Mucosa of gallbladder (tissue), 1 donor: ENCODE data around the gene HCK. TPM values are rescaled to one million over a fixed set of nuclear protein-coding genes. Genes with fewer than 3 reads are reported as not detected.
"Not testable (repeated sequence)": the region's sequence is repeated elsewhere in the genome, so short reads cannot be mapped to it uniquely, and the experiment has no call there.

Experiments used
- DNase-seq: peaks from one replicate; pipeline ENCODE4 v3.0.0-alpha.2; 2020; ENCODE audit warnings: low spot score
- total RNA-seq: library from RNA; stranded (reverse); gene quantifications from one replicate; pipeline ENCODE4 v1.2.1, GENCODE V29; 2021
- donor health status: DM: no; HTN: no; CAD: no.

Gene HCK
- total RNA-seq, 1 donor from 2014 or later: 11.7 TPM

GRCh38 chr20:32091888-32092346 is 39.9 kb downstream of the HCK start:
- DNase-seq: peak; percentile 80

GRCh38 chr20:32098786-32099185 is 46.7 kb downstream of the HCK start:
- DNase-seq: no peak

GRCh38 chr20:32108814-32109391 is 56.9 kb downstream of the HCK start:
- no peak for DNase-seq

- DNase-seq: peak; percentile 94
Observed at GRCh38 chr20:32109392-32110172, 57.5 kb downstream of the HCK start, which contains the start of gene TM9SF4. Gene TM9SF4 (plus strand): TSS chr20:32109714. CDS start chr20:32109741, 27 bp downstream.

- no peak for DNase-seq
Observed at GRCh38 chr20:32110173-32110704, 58.2 kb downstream of the HCK start.

- no peak for DNase-seq
Observed at GRCh38 chr20:32110727-32111126, 58.7 kb downstream of the HCK start.

- DNase-seq: no peak
Observed at GRCh38 chr20:32111156-32111686, 59.2 kb downstream of the HCK start.

- DNase-seq: no peak
Observed at GRCh38 chr20:32111753-32112152, 59.7 kb downstream of the HCK start.

GRCh38 chr20:32112841-32113240 is 60.8 kb downstream of the HCK start:
- DNase-seq: no peak

GRCh38 chr20:32113591-32114260 is 61.7 kb downstream of the HCK start:
- no peak for DNase-seq

GRCh38 chr20:32114305-32114960 is 62.4 kb downstream of the HCK start:
- DNase-seq: no peak

- no peak for DNase-seq
Observed at GRCh38 chr20:32115211-32115767, 63.2 kb downstream of the HCK start.

GRCh38 chr20:32116079-32116521 is 64.1 kb downstream of the HCK start:
- no peak for DNase-seq

GRCh38 chr20:32116796-32117195 is 64.8 kb downstream of the HCK start:
- not testable (repeated sequence) for DNase-seq

- DNase-seq: not testable (repeated sequence)
Observed at GRCh38 chr20:32118427-32118826, 66.4 kb downstream of the HCK start.

GRCh38 chr20:32119734-32120133 is 67.7 kb downstream of the HCK start:
- no peak for DNase-seq

- not testable (repeated sequence) for DNase-seq
Observed at GRCh38 chr20:32121908-32122307, 69.9 kb downstream of the HCK start.

GRCh38 chr20:32123088-32123487 is 71.0 kb downstream of the HCK start:
- no peak for DNase-seq

- DNase-seq: no peak
Observed at GRCh38 chr20:32124916-32125454, 72.9 kb downstream of the HCK start.

GRCh38 chr20:32125506-32125905 is 73.5 kb downstream of the HCK start:
- DNase-seq: no peak

- no peak for DNase-seq
Observed at GRCh38 chr20:32126919-32127318, 74.9 kb downstream of the HCK start.
